ENCODE data around the gene SNX3. TPM values are rescaled to one million over a fixed set of nuclear protein-coding genes. Genes with fewer than 3 reads are reported as not detected.

The SNX3 gene
- total RNA-seq, 2 experiments from 2014 or later = 62.5 to 68.4 TPM

DNA sequence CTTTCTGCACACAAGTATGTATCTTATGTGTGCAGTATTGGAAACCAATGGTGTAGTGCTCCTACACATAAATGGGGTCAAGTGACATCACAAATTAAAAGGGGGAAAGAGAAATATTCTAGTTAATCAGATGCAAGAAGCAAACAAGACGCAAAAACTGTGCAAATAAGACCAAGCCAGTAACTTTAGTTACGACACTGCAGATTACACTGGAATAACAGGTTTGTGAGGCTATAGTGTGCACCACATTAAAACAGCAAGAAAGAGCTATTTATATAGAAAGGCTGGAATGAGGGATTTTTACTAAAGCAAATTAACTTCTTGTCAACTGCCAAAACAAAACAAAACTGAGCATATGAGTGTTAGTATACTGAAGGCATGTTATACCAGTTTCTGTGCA, 49.2 kb downstream of the SNX3 start:
- no peaks in the 10 kb centered on the region for H3K9me3 Mint-ChIP-seq
- POLR2A ChIA-PET = no interaction called here
- no peaks in the 10 kb centered on the region for H3K27me3 Mint-ChIP-seq
- CTCF ChIA-PET = no interaction called here
- no peak overlapping the region for H3K27ac Mint-ChIP-seq
- peaks cover 10% of the 10 kb centered on the region for H3K36me3 Mint-ChIP-seq (ENCODE audit: low read depth)
- ATAC-seq = no peak
- no peaks in the 10 kb centered on the region for H3K4me1 Mint-ChIP-seq (ENCODE audit: low read depth)
- no peak for DNase-seq
- no peak overlapping the region for H3K4me3 Mint-ChIP-seq
- intact Hi-C loops (cut with micrococcal nuclease) = no loop called here
- TF ChIP-seq, protein P1, sequence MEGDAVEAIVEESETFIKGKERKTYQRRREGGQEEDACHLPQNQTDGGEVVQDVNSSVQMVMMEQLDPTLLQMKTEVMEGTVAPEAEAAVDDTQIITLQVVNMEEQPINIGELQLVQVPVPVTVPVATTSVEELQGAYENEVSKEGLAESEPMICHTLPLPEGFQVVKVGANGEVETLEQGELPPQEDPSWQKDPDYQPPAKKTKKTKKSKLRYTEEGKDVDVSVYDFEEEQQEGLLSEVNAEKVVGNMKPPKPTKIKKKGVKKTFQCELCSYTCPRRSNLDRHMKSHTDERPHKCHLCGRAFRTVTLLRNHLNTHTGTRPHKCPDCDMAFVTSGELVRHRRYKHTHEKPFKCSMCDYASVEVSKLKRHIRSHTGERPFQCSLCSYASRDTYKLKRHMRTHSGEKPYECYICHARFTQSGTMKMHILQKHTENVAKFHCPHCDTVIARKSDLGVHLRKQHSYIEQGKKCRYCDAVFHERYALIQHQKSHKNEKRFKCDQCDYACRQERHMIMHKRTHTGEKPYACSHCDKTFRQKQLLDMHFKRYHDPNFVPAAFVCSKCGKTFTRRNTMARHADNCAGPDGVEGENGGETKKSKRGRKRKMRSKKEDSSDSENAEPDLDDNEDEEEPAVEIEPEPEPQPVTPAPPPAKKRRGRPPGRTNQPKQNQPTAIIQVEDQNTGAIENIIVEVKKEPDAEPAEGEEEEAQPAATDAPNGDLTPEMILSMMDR (IDR thresholded peaks at IDR 0.05) = no peak

DNA sequence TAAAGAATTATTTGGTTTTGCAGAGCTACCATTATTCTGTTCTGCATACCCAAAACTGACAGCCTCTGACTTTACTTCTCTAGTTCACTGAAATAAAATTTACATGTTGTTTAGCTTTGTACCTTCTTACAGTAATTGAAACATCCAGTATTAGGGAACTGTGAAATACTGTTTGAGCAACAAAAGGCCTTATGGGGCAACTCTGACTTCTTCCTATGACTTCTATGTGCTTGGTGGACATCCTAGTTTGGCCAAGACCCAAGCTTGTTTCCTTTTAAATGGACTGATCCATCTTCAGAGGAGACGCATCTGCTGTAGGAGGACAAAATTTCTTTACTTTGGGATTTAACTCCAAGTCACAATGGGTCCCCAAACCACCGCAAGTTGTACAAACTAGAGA, 50.3 kb downstream of the SNX3 start:
- DNase-seq (no peak), ATAC-seq (no peak)
- intact Hi-C loops (cut with micrococcal nuclease) = no loop called here
- TF ChIP-seq, protein P1 (IDR thresholded peaks at IDR 0.05) = no peak
- ChIA-PET CTCF (no interaction called here), POLR2A (no interaction called here)
- Mint-ChIP-seq H3K4me3 (no peak overlapping the region), H3K4me1 (ENCODE audit: low read depth) (no peaks in the 10 kb centered on the region), H3K36me3 (ENCODE audit: low read depth) (peaks cover 9% of the 10 kb centered on the region), H3K27me3 (no peaks in the 10 kb centered on the region), H3K27ac (no peak overlapping the region), H3K9me3 (no peaks in the 10 kb centered on the region)

DNA sequence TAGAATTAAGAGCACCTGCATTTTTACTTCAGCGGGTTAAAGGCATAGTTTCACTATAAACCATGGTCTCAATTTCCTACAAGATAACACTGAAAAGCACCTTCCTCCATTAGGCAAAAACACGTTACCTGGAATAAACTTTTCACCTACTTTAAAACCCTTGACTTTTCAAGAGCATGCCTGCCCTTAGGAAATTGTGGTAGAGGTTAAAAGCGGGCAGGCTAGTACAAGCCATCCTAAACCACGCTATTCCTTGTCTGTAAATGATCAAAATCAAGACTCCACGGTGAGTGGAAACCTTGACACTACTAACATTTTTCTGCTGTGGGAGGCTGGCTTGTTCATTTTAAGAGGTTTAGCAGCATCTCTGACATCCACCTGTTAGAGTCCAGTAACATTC, 51.1 kb downstream of the SNX3 start:
- no peaks in the 10 kb centered on the region for H3K9me3 Mint-ChIP-seq
- intact Hi-C loops (cut with micrococcal nuclease) = no loop called here
- no peak for DNase-seq
- no peaks in the 10 kb centered on the region for H3K27me3 Mint-ChIP-seq
- H3K4me3 Mint-ChIP-seq = no peak overlapping the region
- ChIA-PET CTCF (no interaction called here), POLR2A (no interaction called here)
- TF ChIP-seq, protein P1 (IDR thresholded peaks at IDR 0.05) = no peak
- H3K27ac Mint-ChIP-seq = no peak overlapping the region
- H3K4me1 Mint-ChIP-seq (ENCODE audit: low read depth) = no peaks in the 10 kb centered on the region
- H3K36me3 Mint-ChIP-seq (ENCODE audit: low read depth) = peaks cover 8% of the 10 kb centered on the region
- no peak for ATAC-seq

DNA sequence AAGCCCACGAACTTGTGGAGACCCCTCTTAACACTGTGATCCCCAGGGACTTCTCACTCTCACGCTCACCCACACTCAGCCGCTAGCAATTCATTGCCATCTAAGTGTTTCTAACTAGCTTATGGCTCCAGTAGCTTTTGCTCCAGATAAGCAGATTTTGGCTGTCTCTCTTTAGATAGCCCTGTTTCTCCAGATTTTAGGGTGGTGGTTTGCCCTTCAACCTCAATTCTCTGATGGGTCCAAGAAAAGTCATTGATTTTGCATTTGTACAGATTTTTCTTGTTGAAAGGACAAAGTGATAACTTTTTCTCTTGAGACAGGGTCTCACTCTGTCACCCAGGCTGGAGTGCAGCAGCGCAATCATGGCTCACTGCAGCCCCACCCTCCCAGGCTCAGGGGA, 53.8 kb downstream of the SNX3 start:
- TF ChIP-seq, protein P1 (IDR thresholded peaks at IDR 0.05) = no peak
- intact Hi-C loops (cut with micrococcal nuclease) = no loop called here
- H3K36me3 Mint-ChIP-seq (ENCODE audit: low read depth) = peaks cover 7% of the 10 kb centered on the region
- H3K4me3 Mint-ChIP-seq = no peak overlapping the region
- H3K4me1 Mint-ChIP-seq (ENCODE audit: low read depth) = no peaks in the 10 kb centered on the region
- no peaks in the 10 kb centered on the region for H3K9me3 Mint-ChIP-seq
- ATAC-seq (no peak), DNase-seq (no peak)
- CTCF ChIA-PET = no interaction called here
- no peak overlapping the region for H3K27ac Mint-ChIP-seq
- H3K27me3 Mint-ChIP-seq = no peaks in the 10 kb centered on the region
- POLR2A ChIA-PET = no interaction called here

DNA sequence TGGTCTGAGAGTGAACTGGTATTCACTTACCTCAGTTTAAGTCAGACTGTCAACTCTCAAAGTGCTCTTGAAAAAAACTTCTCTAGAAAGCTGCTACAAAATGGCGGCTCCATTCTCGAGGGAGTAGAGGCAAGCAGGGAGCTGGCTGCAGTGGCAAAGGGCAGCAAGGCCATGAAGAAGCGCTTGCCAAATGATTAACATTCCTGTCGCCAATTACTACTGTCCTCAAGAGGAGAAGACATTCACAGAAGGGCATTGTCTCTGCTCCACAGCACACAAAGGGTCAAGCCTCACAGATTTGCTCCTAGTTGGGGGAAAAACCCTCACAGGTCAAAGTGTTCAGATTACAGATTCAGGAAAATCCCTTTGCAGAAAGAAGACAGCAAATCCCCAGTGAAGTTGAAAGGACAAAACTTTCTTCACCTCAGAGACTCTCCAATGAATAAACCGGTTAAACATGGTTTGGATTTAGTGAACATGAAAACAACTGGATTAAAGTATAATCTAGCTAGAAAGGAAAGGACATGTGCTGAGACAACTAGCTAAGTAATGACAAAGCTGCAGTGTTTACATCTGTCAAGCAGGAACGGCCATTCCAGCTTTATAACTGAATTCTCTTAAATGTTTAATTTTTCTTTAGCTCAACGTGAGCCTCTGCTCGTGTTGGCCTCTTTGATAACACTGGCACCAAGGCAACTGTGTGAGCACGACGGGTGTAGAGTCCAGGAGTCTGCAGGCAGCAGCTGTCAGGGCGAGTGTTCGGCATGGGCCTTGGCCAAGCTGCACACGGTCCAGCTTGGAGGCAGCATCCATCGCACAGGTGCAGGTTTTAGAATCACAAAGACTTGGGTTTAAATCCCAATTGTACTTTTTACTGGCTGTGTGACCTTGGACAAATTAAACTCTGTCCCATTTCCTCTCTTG, 57.4 kb downstream of the SNX3 start:
- ChIA-PET CTCF (interaction anchor here (1.0 kb wide), 1 partner anchor 15 kb away, joined by 3 read pairs; no protein-coding TSS in a partner anchor), POLR2A (interaction anchor here (0.6 kb wide), 1 partner anchor 26 kb away, joined by 3 read pairs; no protein-coding TSS in a partner anchor)
- TF ChIP-seq, protein P1 (IDR thresholded peaks at IDR 0.05) = no peak
- Mint-ChIP-seq H3K27me3 (no peaks in the 10 kb centered on the region), H3K27ac (no peak overlapping the region), H3K36me3 (ENCODE audit: low read depth) (peaks cover 9% of the 10 kb centered on the region), H3K4me3 (no peak overlapping the region), H3K9me3 (no peaks in the 10 kb centered on the region), H3K4me1 (ENCODE audit: low read depth) (no peaks in the 10 kb centered on the region)
- intact Hi-C loops (cut with micrococcal nuclease) = no loop called here
- ATAC-seq = no peak
- no peak for DNase-seq

Data from activated CD8-positive, alpha-beta T cell treated with anti-CD3 and anti-CD28 coated beads for 36 hours (primary cell).